OCI-M2 (cell line): ENCODE data around the gene MTA1.

Experiments used
- DNase-seq: peaks from one replicate; lab custom pipeline; 2025; ENCODE audit not compliant: unreplicated experiment; lab: John Stamatoyannopoulos, UW

The MTA1 gene

GRCh38 chr14:105442125-105442524 is 22.5 kb downstream of the MTA1 start:
- no peak for DNase-seq

- DNase-seq, result no peak
Observed at GRCh38 chr14:105442834-105443233, 23.2 kb downstream of the MTA1 start.

GRCh38 chr14:105444859-105445258 is 25.2 kb downstream of the MTA1 start:
- no peak for DNase-seq

- no peak for DNase-seq
Observed at GRCh38 chr14:105445290-105445689, 25.7 kb downstream of the MTA1 start.

GRCh38 chr14:105445901-105446845 is 26.5 kb downstream of the MTA1 start:
- DNase-seq, result no peak

- no peak for DNase-seq
Observed at GRCh38 chr14:105446971-105447370, 27.3 kb downstream of the MTA1 start.

- DNase-seq, result no peak
Observed at GRCh38 chr14:105447651-105448640, 28.3 kb downstream of the MTA1 start.

- no peak for DNase-seq
Observed at GRCh38 chr14:105448706-105449111, 29.1 kb downstream of the MTA1 start.

GRCh38 chr14:105449276-105450122 is 29.9 kb downstream of the MTA1 start:
- DNase-seq, result no peak

- no peak for DNase-seq
Observed at GRCh38 chr14:105450123-105450505, 30.5 kb downstream of the MTA1 start.

GRCh38 chr14:105450864-105451720 is 31.5 kb downstream of the MTA1 start:
- no peak for DNase-seq

- DNase-seq, result no peak
Observed at GRCh38 chr14:105452963-105453362, 33.3 kb downstream of the MTA1 start.

- no peak for DNase-seq
Observed at GRCh38 chr14:105453847-105454246, 34.2 kb downstream of the MTA1 start.

- no peak for DNase-seq
Observed at GRCh38 chr14:105455086-105455640, 35.5 kb downstream of the MTA1 start.

GRCh38 chr14:105455766-105456660 is 36.4 kb downstream of the MTA1 start:
- no peak for DNase-seq

GRCh38 chr14:105456736-105457617 is 37.4 kb downstream of the MTA1 start:
- DNase-seq, result no peak

- no peak for DNase-seq
Observed at GRCh38 chr14:105458010-105458409, 38.4 kb downstream of the MTA1 start.
